Neural cell (in vitro differentiated cells): ENCODE measurements around the gene SCO1. TPM values are rescaled to one million over a fixed set of nuclear protein-coding genes. Genes with fewer than 3 reads are reported as not detected.

ENCODE experiments used
- H2AFZ ChIP-seq: fragments of 200-600, 300-800 bp; sonication (generic), shearing (Covaris generic); 2 replicates; pipeline ENCODE4 v1.6.0; 2014; ENCODE audit warnings: low read depth, mild to moderate bottlenecking, antibody characterized with exemption, low read length, moderate library complexity
- H3F3A ChIP-seq: fragments of 200-600 bp; shearing (Covaris generic); 2 replicates; pipeline ENCODE4 v1.6.1; 2016; ENCODE audit warnings: mild to moderate bottlenecking, moderate library complexity, mixed read lengths, antibody characterized with exemption, low read length; ENCODE audit not compliant: insufficient read depth, poor library complexity, severe bottlenecking
- H3K27ac ChIP-seq: fragments of 200-600, 300-800 bp; sonication (generic), shearing (Covaris generic); 2 replicates; pipeline ENCODE4 v1.5.1; 2014; ENCODE audit warnings: mild to moderate bottlenecking, low read length, moderate library complexity
- H3K27me3 ChIP-seq: fragments of 300-800, 200-600 bp; sonication (generic), shearing (Covaris generic); 2 replicates; pipeline ENCODE4 v1.6.0; 2014; ENCODE audit warnings: mild to moderate bottlenecking, low read depth, low read length, moderate library complexity; ENCODE audit not compliant: insufficient read depth
- H3K36me3 ChIP-seq: fragments of 300-800, 200-600 bp; sonication (generic), shearing (Covaris generic); 2 replicates; pipeline ENCODE4 v1.5.1; 2014; ENCODE audit warnings: mild to moderate bottlenecking, antibody characterized with exemption, low read length, moderate library complexity; ENCODE audit not compliant: insufficient read depth
- H3K4me2 ChIP-seq: fragments of 300-800, 200-600 bp; sonication (generic), shearing (Covaris generic); 2 replicates; pipeline ENCODE4 v1.6.0; 2014; ENCODE audit warnings: mild to moderate bottlenecking, low read length
- H3K4me3 ChIP-seq: fragments of 300-800, 200-600 bp; sonication (generic), shearing (Covaris generic); 2 replicates; pipeline ENCODE4 v1.5.1; 2014; ENCODE audit warnings: mild to moderate bottlenecking, low read length, moderate library complexity
- H3K79me2 ChIP-seq: fragments of 200-600 bp; shearing (Covaris generic); replicated peaks from 2 replicates; pipeline ENCODE4 v1.6.0; 2014; ENCODE audit warnings: mild to moderate bottlenecking, low read length, moderate library complexity; ENCODE audit not compliant: insufficient read depth
- H3K9ac ChIP-seq: fragments of 300-800, 200-600 bp; sonication (generic), shearing (Covaris generic); 2 replicates; pipeline ENCODE4 v1.6.1; 2016; ENCODE audit warnings: mild to moderate bottlenecking, low read length, mixed read lengths
- H3K9me2 ChIP-seq: fragments of 200-600 bp; shearing (Covaris generic); 2 replicates; pipeline ENCODE4 v1.6.1; 2016; ENCODE audit warnings: mild to moderate bottlenecking, low read length, mixed read lengths; ENCODE audit not compliant: insufficient read depth
- H3K9me3 ChIP-seq: fragments of 200-600, 300-800 bp; sonication (generic), shearing (Covaris generic); 2 replicates; pipeline ENCODE4 v1.6.1; 2016; ENCODE audit warnings: mild to moderate bottlenecking, mixed run types, low read length, moderate library complexity, mixed read lengths
- H4K20me1 ChIP-seq: fragments of 200-600 bp; shearing (Covaris generic); 2 replicates; pipeline ENCODE4 v1.6.1; 2016; ENCODE audit warnings: mild to moderate bottlenecking, mixed run types; ENCODE audit not compliant: insufficient read depth
- CTCF ChIP-seq: fragments of 450-650 bp; IDR thresholded peaks from 2 replicates; pipeline ENCODE4 v1.5.1; 2014; ENCODE audit warnings: antibody characterized with exemption, mild to moderate bottlenecking, moderate library complexity; ENCODE audit not compliant: poor library complexity, severe bottlenecking
- EP300 ChIP-seq: fragments of 450-650 bp; conservative IDR thresholded peaks from 2 replicates; pipeline ENCODE4 v1.6.1; 2014; ENCODE audit warnings: antibody characterized with exemption, mild to moderate bottlenecking, moderate library complexity; ENCODE audit not compliant: poor library complexity, severe bottlenecking
- EZH2 ChIP-seq: fragments of 200-600, 300-800 bp; shearing (Covaris generic), sonication (generic); IDR thresholded peaks from 2 replicates; pipeline ENCODE4 v1.6.1; 2014; ENCODE audit warnings: antibody characterized with exemption, low read length, borderline replicate concordance, mild to moderate bottlenecking; ENCODE audit not compliant: insufficient read depth, poor library complexity, severe bottlenecking
- MXI1 ChIP-seq: fragments of 450-650 bp; conservative IDR thresholded peaks from 2 replicates; pipeline ENCODE4 v1.6.1; 2014; ENCODE audit warnings: antibody characterized with exemption, mild to moderate bottlenecking; ENCODE audit not compliant: poor library complexity, severe bottlenecking
- POLR2AphosphoS5 ChIP-seq: IDR thresholded peaks from 2 replicates; pipeline ENCODE4 v1.6.1; 2012
- RAD21 ChIP-seq: fragments of 450-650 bp; conservative IDR thresholded peaks from 2 replicates; pipeline ENCODE4 v1.6.1; 2014; ENCODE audit warnings: antibody characterized with exemption, mild to moderate bottlenecking, moderate library complexity
- REST ChIP-seq: IDR thresholded peaks from 2 replicates; pipeline ENCODE4 v1.6.1; 2012; ENCODE audit warnings: borderline replicate concordance
- SMC3 ChIP-seq: fragments of 450-650 bp; conservative IDR thresholded peaks from 2 replicates; pipeline ENCODE4 v1.6.1; 2014; ENCODE audit warnings: antibody characterized with exemption, mild to moderate bottlenecking, moderate library complexity; ENCODE audit not compliant: poor library complexity
- TAF1 ChIP-seq: IDR thresholded peaks from 2 replicates; pipeline ENCODE4 v1.6.1; 2012; ENCODE audit warnings: low read depth
- polyA plus RNA-seq: library from polyadenylated mRNA; depleted of rRNA; stranded (reverse); fragments of >200 nt; gene quantifications from 2 replicates; pipeline ENCODE4 v1.2.3, GENCODE V29; 2014

Gene SCO1
- polyA plus RNA-seq, 1 donor from 2014 or later = 28.8 TPM

GRCh38 chr17:10738521-10739258 is 41.4 kb upstream of the SCO1 start:
- Histone ChIP-seq H3K36me3 (no peaks in the 10 kb centered on the region), H4K20me1 (no peaks in the 10 kb centered on the region), H2AFZ (no peak overlapping the region), H3F3A (no peaks in the 10 kb centered on the region), H3K4me2 (no peak overlapping the region), H3K9me3 (no peaks in the 10 kb centered on the region), H3K9me2 (no peaks in the 10 kb centered on the region), H3K27me3 (no peaks in the 10 kb centered on the region), H3K79me2 (no peaks in the 10 kb centered on the region), H3K27ac (no peak overlapping the region), H3K4me3 (no peak overlapping the region), H3K9ac (no peak overlapping the region)
- TF ChIP-seq EP300 (no peak), REST (no peak), POLR2AphosphoS5 (no peak), CTCF (no peak), SMC3 (no peak), TAF1 (no peak), EZH2 (no peak), MXI1 (no peak), RAD21 (no peak)

- Histone ChIP-seq H3K27ac (no peak overlapping the region), H3K9me3 (no peaks in the 10 kb centered on the region), H3K9ac (no peak overlapping the region), H3K27me3 (no peaks in the 10 kb centered on the region), H3K9me2 (no peaks in the 10 kb centered on the region), H3K79me2 (no peaks in the 10 kb centered on the region), H3F3A (no peaks in the 10 kb centered on the region), H3K36me3 (no peaks in the 10 kb centered on the region), H3K4me2 (no peak overlapping the region), H2AFZ (no peak overlapping the region), H3K4me3 (no peak overlapping the region), H4K20me1 (no peaks in the 10 kb centered on the region)
- TF ChIP-seq REST (no peak), POLR2AphosphoS5 (no peak), MXI1 (no peak), TAF1 (no peak), CTCF (no peak), EP300 (no peak), SMC3 (no peak), RAD21 (no peak), EZH2 (no peak)
Measured at GRCh38 chr17:10737736-10738135, 40.4 kb upstream of the SCO1 start.
